ENCODE results near the gene CBFA2T3.

The CBFA2T3 gene

GRCh38 chr16:89020925-89021595, 44.1 kb upstream of the CBFA2T3 start:
- peaks cover 10% of the 10 kb centered on the region for H3K9me3 ChIP-seq (ENCODE audit: control insufficient read depth, low read length)
- H2BK120ac ChIP-seq (ENCODE audit: low read depth, low read length), result no peak overlapping the region
- no peak overlapping the region for H3K23ac ChIP-seq (ENCODE audit: low read length in 2 of 2)
- H3K4me1 ChIP-seq (ENCODE audit: control insufficient read depth, insufficient read depth, low read depth, low read length), result peaks cover 2% of the 10 kb centered on the region
- H3K9ac ChIP-seq (ENCODE audit: low read length), result no peak overlapping the region
- H2AFZ ChIP-seq (ENCODE audit: low read depth, low read length), result no peak overlapping the region
- H3K4me3 ChIP-seq (ENCODE audit: insufficient read depth in 1 of 2, low read depth in 1 of 2, low read length in 2 of 2), result no peak overlapping the region
- H3K14ac ChIP-seq (ENCODE audit: low read length in 2 of 2), result no peak overlapping the region
- H4K8ac ChIP-seq (ENCODE audit: low read length), result no peak overlapping the region
- no peak overlapping the region for H3K18ac ChIP-seq (ENCODE audit: low read depth in 1 of 2, low read length in 2 of 2)
- no peak overlapping the region for H3K27ac ChIP-seq (ENCODE audit: low read length, poor library complexity, severe bottlenecking)
- DNase-seq, result no peak
- no peaks in the 10 kb centered on the region for H3K79me1 ChIP-seq (replicated peaks; ENCODE audit: low read length, poor library complexity, severe bottlenecking)
- H2BK15ac ChIP-seq (ENCODE audit: low read depth, poor library complexity, severe bottlenecking), result no peak overlapping the region
- no peak overlapping the region for H2BK5ac ChIP-seq (ENCODE audit: low read depth, low read length, poor library complexity, severe bottlenecking)
- no peak overlapping the region for H3K4ac ChIP-seq (ENCODE audit: low read depth in 1 of 2, low read length in 2 of 2)
- no peaks in the 10 kb centered on the region for H3K36me3 ChIP-seq (ENCODE audit: control insufficient read depth in 1 of 2, insufficient read depth in 2 of 2, low read depth in 1 of 2, low read length in 2 of 2)
- H3K4me2 ChIP-seq (ENCODE audit: low read length, poor library complexity, severe bottlenecking), result no peak overlapping the region
- H4K91ac ChIP-seq (ENCODE audit: low read length), result no peak overlapping the region
- H2BK12ac ChIP-seq (ENCODE audit: low read length in 2 of 2), result no peak overlapping the region
- WGBS, result 89% methylated on average over 23 of the region's 23 CpGs
- H3K27me3 ChIP-seq (ENCODE audit: control insufficient read depth in 1 of 2, insufficient read depth in 1 of 2, low read length in 2 of 2), result peaks cover 10 to 44% of the 10 kb centered on the region in 2 experiments
- H2AK5ac ChIP-seq (ENCODE audit: low read length, severe bottlenecking), result no peak overlapping the region

GRCh38 chr16:89020068-89020924, 43.3 kb upstream of the CBFA2T3 start:
- Histone ChIP-seq H3K18ac (ENCODE audit: low read depth in 1 of 2, low read length in 2 of 2) (no peak overlapping the region), H2BK12ac (ENCODE audit: low read length in 2 of 2) (no peak overlapping the region), H3K4ac (ENCODE audit: low read depth in 1 of 2, low read length in 2 of 2) (no peak overlapping the region), H2BK120ac (ENCODE audit: low read depth, low read length) (no peak overlapping the region), H3K4me2 (ENCODE audit: low read length, poor library complexity, severe bottlenecking) (no peak overlapping the region), H2BK5ac (ENCODE audit: low read depth, low read length, poor library complexity, severe bottlenecking) (no peak overlapping the region), H3K9ac (ENCODE audit: low read length) (no peak overlapping the region), H3K79me1 (replicated peaks; ENCODE audit: low read length, poor library complexity, severe bottlenecking) (no peaks in the 10 kb centered on the region), H2AK5ac (ENCODE audit: low read length, severe bottlenecking) (no peak overlapping the region), H3K4me1 (ENCODE audit: control insufficient read depth, insufficient read depth, low read depth, low read length) (peaks cover 2% of the 10 kb centered on the region), H2AFZ (ENCODE audit: low read depth, low read length) (no peak overlapping the region), H3K14ac (ENCODE audit: low read length in 2 of 2) (no peak overlapping the region), H3K9me3 (ENCODE audit: control insufficient read depth, low read length) (peaks cover 4% of the 10 kb centered on the region), H3K27ac (ENCODE audit: low read length, poor library complexity, severe bottlenecking) (no peak overlapping the region), H2BK15ac (ENCODE audit: low read depth, poor library complexity, severe bottlenecking) (no peak overlapping the region), H3K4me3 (ENCODE audit: insufficient read depth in 1 of 2, low read depth in 1 of 2, low read length in 2 of 2) (no peak overlapping the region), H4K91ac (ENCODE audit: low read length) (no peak overlapping the region), H3K23ac (ENCODE audit: low read length in 2 of 2) (no peak overlapping the region), H4K8ac (ENCODE audit: low read length) (no peak overlapping the region), H3K36me3 (ENCODE audit: control insufficient read depth in 1 of 2, insufficient read depth in 2 of 2, low read depth in 1 of 2, low read length in 2 of 2) (no peaks in the 10 kb centered on the region), H3K27me3 (ENCODE audit: control insufficient read depth in 1 of 2, insufficient read depth in 1 of 2, low read length in 2 of 2) (peaks cover 10 to 44% of the 10 kb centered on the region in 2 experiments)
- DNase-seq, result no peak
- 80% methylated on average over 21 of the region's 21 CpGs for WGBS

DNA sequence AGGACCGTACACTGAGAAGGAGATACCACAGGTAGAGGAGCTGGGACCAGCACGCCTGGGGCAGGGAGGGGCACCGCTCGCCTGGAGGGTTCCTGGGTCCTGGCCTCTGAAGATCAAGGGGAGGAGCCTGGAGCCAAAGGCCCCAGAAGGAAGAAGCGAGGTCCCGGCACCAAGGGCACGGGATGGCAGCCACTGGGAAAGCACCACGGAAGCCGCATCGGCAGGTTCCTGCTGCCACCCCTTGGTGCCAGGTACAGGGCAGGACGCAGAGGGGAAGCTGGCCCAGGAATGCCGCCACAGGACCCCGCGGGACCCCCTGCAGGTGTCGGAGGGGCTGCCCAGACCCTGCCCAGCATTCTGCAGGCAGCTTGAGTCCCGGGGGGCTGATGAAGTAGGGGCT, 42.5 kb upstream of the CBFA2T3 start:
- no peak overlapping the region for H2BK12ac ChIP-seq (ENCODE audit: low read length in 2 of 2)
- no peak overlapping the region for H2AK5ac ChIP-seq (ENCODE audit: low read length, severe bottlenecking)
- H3K14ac ChIP-seq (ENCODE audit: low read length in 2 of 2), result no peak overlapping the region
- H3K18ac ChIP-seq (ENCODE audit: low read depth in 1 of 2, low read length in 2 of 2), result no peak overlapping the region
- no peak overlapping the region for H2BK15ac ChIP-seq (ENCODE audit: low read depth, poor library complexity, severe bottlenecking)
- no peak overlapping the region for H3K9ac ChIP-seq (ENCODE audit: low read length)
- no peak overlapping the region for H3K4me2 ChIP-seq (ENCODE audit: low read length, poor library complexity, severe bottlenecking)
- H4K8ac ChIP-seq (ENCODE audit: low read length), result no peak overlapping the region
- DNase-seq, result no peak
- H3K23ac ChIP-seq (ENCODE audit: low read length in 2 of 2), result no peak overlapping the region
- H3K4me1 ChIP-seq (ENCODE audit: control insufficient read depth, insufficient read depth, low read depth, low read length), result peaks cover 2% of the 10 kb centered on the region
- no peaks in the 10 kb centered on the region for H3K36me3 ChIP-seq (ENCODE audit: control insufficient read depth in 1 of 2, insufficient read depth in 2 of 2, low read depth in 1 of 2, low read length in 2 of 2)
- no peaks in the 10 kb centered on the region for H3K79me1 ChIP-seq (replicated peaks; ENCODE audit: low read length, poor library complexity, severe bottlenecking)
- peaks cover 10 to 42% of the 10 kb centered on the region in 2 experiments for H3K27me3 ChIP-seq (ENCODE audit: control insufficient read depth in 1 of 2, insufficient read depth in 1 of 2, low read length in 2 of 2)
- H3K4ac ChIP-seq (ENCODE audit: low read depth in 1 of 2, low read length in 2 of 2), result no peak overlapping the region
- H2BK5ac ChIP-seq (ENCODE audit: low read depth, low read length, poor library complexity, severe bottlenecking), result no peak overlapping the region
- H4K91ac ChIP-seq (ENCODE audit: low read length), result no peak overlapping the region
- no peak overlapping the region for H2AFZ ChIP-seq (ENCODE audit: low read depth, low read length)
- WGBS, result 78% methylated on average over 16 of the region's 16 CpGs
- no peak overlapping the region for H2BK120ac ChIP-seq (ENCODE audit: low read depth, low read length)
- no peak overlapping the region for H3K4me3 ChIP-seq (ENCODE audit: insufficient read depth in 1 of 2, low read depth in 1 of 2, low read length in 2 of 2)
- no peak overlapping the region for H3K27ac ChIP-seq (ENCODE audit: low read length, poor library complexity, severe bottlenecking)
- H3K9me3 ChIP-seq (ENCODE audit: control insufficient read depth, low read length), result no peaks in the 10 kb centered on the region

Measured in mesenchymal stem cell (in vitro differentiated cells and primary cell).